HepG2 (cell line): ENCODE measurements around the gene AMELY. TPM values are rescaled to one million over a fixed set of nuclear protein-coding genes. Genes with fewer than 3 reads are reported as not detected.

ENCODE experiments used
- AGO1 ChIP-seq: fragments of 200-400 bp; formaldehyde crosslinking; IDR thresholded peaks from 2 replicates; pipeline ENCODE4 v1.6.1; 2017; ENCODE audit warnings: mild to moderate bottlenecking, low read depth, low read length, moderate library complexity; ENCODE audit not compliant: poor library complexity, severe bottlenecking
- ARNT ChIP-seq: fragments of 450-650 bp; IDR thresholded peaks from 2 replicates; pipeline ENCODE4 v1.6.1; 2017
- ATF2 ChIP-seq: sonication (generic); formaldehyde crosslinking; IDR thresholded peaks from 2 replicates; pipeline ENCODE4 v1.4.0; 2020; ENCODE audit warnings: missing genetic modification reagents
- CTCF ChIP-seq: sonication (generic); formaldehyde crosslinking; IDR thresholded peaks from 2 replicates; pipeline ENCODE4 v1.5.0; 2020; ENCODE audit warnings: mild to moderate bottlenecking, missing genetic modification reagents, moderate library complexity
- ELF3 ChIP-seq: IDR thresholded peaks from 2 replicates; pipeline ENCODE4 v1.6.1; 2016; ENCODE audit warnings: missing genetic modification reagents, missing compliant biosample characterization
- HNRNPH1 ChIP-seq: fragments of 200-400 bp; formaldehyde crosslinking; optimal IDR thresholded peaks from 2 replicates; pipeline ENCODE3; 2017; ENCODE audit warnings: mild to moderate bottlenecking, low read depth, low read length
- HOMEZ ChIP-seq: IDR thresholded peaks from 2 replicates; pipeline ENCODE4 v1.6.1; 2016; ENCODE audit warnings: low read depth
- MXD1 ChIP-seq: sonication (generic); formaldehyde crosslinking; IDR thresholded peaks from 2 replicates; pipeline ENCODE4 v1.4.0; 2020; ENCODE audit warnings: mild to moderate bottlenecking, missing genetic modification reagents
- NFIC ChIP-seq: IDR thresholded peaks from 2 replicates; pipeline ENCODE4 v1.6.1; 2012; ENCODE audit warnings: mild to moderate bottlenecking, low read length, inconsistent platforms
- NR1H2 ChIP-seq: sonication (generic); formaldehyde crosslinking; IDR thresholded peaks from 2 replicates; pipeline ENCODE4 v1.8.1; 2022; ENCODE audit warnings: low read depth, missing genetic modification reagents, borderline replicate concordance
- PAWR ChIP-seq: sonication (generic); formaldehyde crosslinking; IDR thresholded peaks from 2 replicates; pipeline ENCODE4 v1.4.0; 2020; ENCODE audit warnings: missing genetic modification reagents, mild to moderate bottlenecking, borderline replicate concordance
- PCBP2 ChIP-seq: fragments of 200-400 bp; formaldehyde crosslinking; optimal IDR thresholded peaks from 2 replicates; pipeline ENCODE3; 2018; ENCODE audit warnings: low read length, low read depth; ENCODE audit not compliant: poor library complexity, severe bottlenecking
- PRPF4 ChIP-seq: fragments of 200-400 bp; formaldehyde crosslinking; IDR thresholded peaks from 2 replicates; pipeline ENCODE4 v1.6.1; 2016; ENCODE audit warnings: low read length, low read depth; ENCODE audit not compliant: poor library complexity, severe bottlenecking
- REPIN1 ChIP-seq: sonication (generic); formaldehyde crosslinking; IDR thresholded peaks from 2 replicates; pipeline ENCODE4 v1.8.0; 2022; ENCODE audit warnings: missing genetic modification reagents, low read depth, mild to moderate bottlenecking, borderline replicate concordance
- YEATS4 ChIP-seq: sonication (generic); formaldehyde crosslinking; IDR thresholded peaks from 2 replicates; pipeline ENCODE4 v1.4.0; 2020; ENCODE audit warnings: missing genetic modification reagents, borderline replicate concordance
- ZNF446 ChIP-seq: sonication (generic); formaldehyde crosslinking; IDR thresholded peaks from 2 replicates; pipeline ENCODE4 v1.5.0; 2020; ENCODE audit warnings: mild to moderate bottlenecking, missing genetic modification reagents
- ZNF556 ChIP-seq: sonication (generic); formaldehyde crosslinking; IDR thresholded peaks from 2 replicates; pipeline ENCODE4 v1.4.0; 2020; ENCODE audit warnings: mild to moderate bottlenecking, missing genetic modification reagents, borderline replicate concordance
- ZNF660 ChIP-seq: sonication (generic); formaldehyde crosslinking; IDR thresholded peaks from 2 replicates; pipeline ENCODE4 v1.5.1; 2020; ENCODE audit warnings: mild to moderate bottlenecking, low read depth, missing genetic modification reagents, borderline replicate concordance
- ZNF782 ChIP-seq: sonication (generic); formaldehyde crosslinking; IDR thresholded peaks from 2 replicates; pipeline ENCODE4 v1.4.0; 2020; ENCODE audit warnings: missing genetic modification reagents, mild to moderate bottlenecking, borderline replicate concordance
- polyA plus RNA-seq, 8 experiments: library from polyadenylated mRNA; depleted of rRNA in 3 of 8; stranded (reverse) in 7 of 8; unstranded in 1 of 8; fragments of >200 nt; fragmentation: Illumina TruSeq in 4 of 8; extraction: Trizol in 4 of 8; gene quantifications; 2 replicates each; pipeline versions ENCODE4 v1.2.1 to v1.2.3, GENCODE V29; 2011 to 2016; ENCODE audit warnings: low read depth in 4 of 8, missing spikeins in 1 of 8, mixed read lengths in 1 of 8; ENCODE audit not compliant: insufficient read depth in 1 of 8
- total RNA-seq, 5 experiments: library from RNA; depleted of rRNA; stranded (reverse); fragments of >200 nt; fragmentation: Illumina TruSeq; extraction: Trizol; gene quantifications; 2 replicates each; pipeline ENCODE4 v1.2.3, GENCODE V29; 2016; ENCODE audit warnings: low read depth in 1 of 5
- TF ChIP-seq, protein P1 (sequence below): IDR thresholded peaks from 2 replicates; pipeline ENCODE4 v1.6.1; 2016
- TF ChIP-seq, protein P2 (sequence below): sonication (generic); formaldehyde crosslinking; IDR thresholded peaks from 2 replicates; pipeline ENCODE4 v1.9.0; 2021; ENCODE audit warnings: missing genetic modification reagents, borderline replicate concordance

Gene AMELY
- total and polyA plus RNA-seq, 2 of the 13 experiments (the other 11 are each of a cell fraction or from before 2014, with no cell fraction given): not detected

- TF ChIP-seq PRPF4: no peak
- no peak for TF ChIP-seq HOMEZ (CRISPR knock-in tag)
- no peak for TF ChIP-seq HNRNPH1
- TF ChIP-seq AGO1: no peak
- no peak for TF ChIP-seq ARNT
- TF ChIP-seq, protein P1, sequence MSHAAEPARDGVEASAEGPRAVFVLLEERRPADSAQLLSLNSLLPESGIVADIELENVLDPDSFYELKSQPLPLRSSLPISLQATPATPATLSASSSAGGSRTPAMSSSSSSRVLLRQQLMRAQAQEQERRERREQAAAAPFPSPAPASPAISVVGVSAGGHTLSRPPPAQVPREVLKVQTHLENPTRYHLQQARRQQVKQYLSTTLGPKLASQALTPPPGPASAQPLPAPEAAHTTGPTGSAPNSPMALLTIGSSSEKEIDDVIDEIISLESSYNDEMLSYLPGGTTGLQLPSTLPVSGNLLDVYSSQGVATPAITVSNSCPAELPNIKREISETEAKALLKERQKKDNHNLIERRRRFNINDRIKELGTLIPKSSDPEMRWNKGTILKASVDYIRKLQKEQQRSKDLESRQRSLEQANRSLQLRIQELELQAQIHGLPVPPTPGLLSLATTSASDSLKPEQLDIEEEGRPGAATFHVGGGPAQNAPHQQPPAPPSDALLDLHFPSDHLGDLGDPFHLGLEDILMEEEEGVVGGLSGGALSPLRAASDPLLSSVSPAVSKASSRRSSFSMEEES (CRISPR knock-in tag): no peak
- TF ChIP-seq ZNF556 (CRISPR knock-in tag): no peak
- no peak for TF ChIP-seq ZNF660
- no peak for TF ChIP-seq ATF2 (CRISPR knock-in tag)
- no peak for TF ChIP-seq PCBP2
- no peak for TF ChIP-seq ELF3 (CRISPR knock-in tag)
- no peak for TF ChIP-seq NR1H2 (CRISPR knock-in tag)
- TF ChIP-seq NFIC: no peak
- no peak for TF ChIP-seq PAWR (CRISPR knock-in tag)
- TF ChIP-seq YEATS4: peak; percentile 34; the same call in 1 of the 2 replicates
- no peak for TF ChIP-seq ZNF782 (CRISPR knock-in tag)
- no peak for TF ChIP-seq ZNF446
- TF ChIP-seq REPIN1 (CRISPR knock-in tag): no peak
- no peak for TF ChIP-seq CTCF (CRISPR knock-in tag)
- TF ChIP-seq MXD1 (CRISPR knock-in tag): no peak
- TF ChIP-seq, protein P2, sequence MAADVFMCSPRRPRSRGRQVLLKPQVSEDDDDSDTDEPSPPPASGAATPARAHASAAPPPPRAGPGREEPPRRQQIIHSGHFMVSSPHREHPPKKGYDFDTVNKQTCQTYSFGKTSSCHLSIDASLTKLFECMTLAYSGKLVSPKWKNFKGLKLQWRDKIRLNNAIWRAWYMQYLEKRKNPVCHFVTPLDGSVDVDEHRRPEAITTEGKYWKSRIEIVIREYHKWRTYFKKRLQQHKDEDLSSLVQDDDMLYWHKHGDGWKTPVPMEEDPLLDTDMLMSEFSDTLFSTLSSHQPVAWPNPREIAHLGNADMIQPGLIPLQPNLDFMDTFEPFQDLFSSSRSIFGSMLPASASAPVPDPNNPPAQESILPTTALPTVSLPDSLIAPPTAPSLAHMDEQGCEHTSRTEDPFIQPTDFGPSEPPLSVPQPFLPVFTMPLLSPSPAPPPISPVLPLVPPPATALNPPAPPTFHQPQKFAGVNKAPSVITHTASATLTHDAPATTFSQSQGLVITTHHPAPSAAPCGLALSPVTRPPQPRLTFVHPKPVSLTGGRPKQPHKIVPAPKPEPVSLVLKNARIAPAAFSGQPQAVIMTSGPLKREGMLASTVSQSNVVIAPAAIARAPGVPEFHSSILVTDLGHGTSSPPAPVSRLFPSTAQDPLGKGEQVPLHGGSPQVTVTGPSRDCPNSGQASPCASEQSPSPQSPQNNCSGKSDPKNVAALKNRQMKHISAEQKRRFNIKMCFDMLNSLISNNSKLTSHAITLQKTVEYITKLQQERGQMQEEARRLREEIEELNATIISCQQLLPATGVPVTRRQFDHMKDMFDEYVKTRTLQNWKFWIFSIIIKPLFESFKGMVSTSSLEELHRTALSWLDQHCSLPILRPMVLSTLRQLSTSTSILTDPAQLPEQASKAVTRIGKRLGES: no peak
Observed at GRCh38 chrY:6909118-6909521, 2.4 kb downstream of the AMELY start (continued).
